Neutrophil (primary cell): ENCODE results near the gene MRGPRF.
"Not testable (repeated sequence)": the region's sequence is repeated elsewhere in the genome, so short reads cannot be mapped to it uniquely, and the experiment has no call there.

Source experiments
- H3K27ac ChIP-seq: fragments of 200-600 bp; sonication (generic); 2 replicates; pipeline ENCODE4 v1.5.1; 2016; ENCODE audit warnings: mild to moderate bottlenecking, moderate library complexity
- H3K27me3 ChIP-seq: fragments of 200-600 bp; sonication (generic); 2 replicates; pipeline ENCODE4 v1.6.0; 2016; ENCODE audit warnings: mild to moderate bottlenecking
- H3K36me3 ChIP-seq: fragments of 200-600 bp; sonication (generic); 2 replicates; pipeline ENCODE4 v1.5.1; 2017
- H3K4me1 ChIP-seq, 2 experiments: fragments of 200-600 bp in 1 of 2; sonication (generic) in 1 of 2; 1 replicate in 1 of 2; 2 replicates in 1 of 2; pipeline versions ENCODE4 v1.5.1 to v1.6.1; 2013 to 2016; ENCODE audit warnings: low read depth in 1 of 2, low read length in 1 of 2, mild to moderate bottlenecking in 1 of 2, moderate library complexity in 1 of 2; ENCODE audit not compliant: control insufficient read depth in 1 of 2, insufficient read depth in 1 of 2
- H3K4me3 ChIP-seq, 2 experiments: fragments of 200-600 bp in 1 of 2; sonication (generic) in 1 of 2; 1 replicate in 1 of 2; 2 replicates in 1 of 2; pipeline ENCODE4 v1.5.1; 2013 to 2016; ENCODE audit warnings: low read depth in 1 of 2, low read length in 1 of 2, mild to moderate bottlenecking in 1 of 2, moderate library complexity in 1 of 2
- H3K9me3 ChIP-seq: fragments of 200-600 bp; sonication (generic); 2 replicates; pipeline ENCODE4 v1.5.1; 2016
- TF ChIP-seq, protein P1 (sequence below): fragments of 200-600 bp; sonication (generic); IDR thresholded peaks from 2 replicates; pipeline ENCODE4 v1.5.1; 2016; ENCODE audit warnings: antibody characterized with exemption

The MRGPRF gene

DNA sequence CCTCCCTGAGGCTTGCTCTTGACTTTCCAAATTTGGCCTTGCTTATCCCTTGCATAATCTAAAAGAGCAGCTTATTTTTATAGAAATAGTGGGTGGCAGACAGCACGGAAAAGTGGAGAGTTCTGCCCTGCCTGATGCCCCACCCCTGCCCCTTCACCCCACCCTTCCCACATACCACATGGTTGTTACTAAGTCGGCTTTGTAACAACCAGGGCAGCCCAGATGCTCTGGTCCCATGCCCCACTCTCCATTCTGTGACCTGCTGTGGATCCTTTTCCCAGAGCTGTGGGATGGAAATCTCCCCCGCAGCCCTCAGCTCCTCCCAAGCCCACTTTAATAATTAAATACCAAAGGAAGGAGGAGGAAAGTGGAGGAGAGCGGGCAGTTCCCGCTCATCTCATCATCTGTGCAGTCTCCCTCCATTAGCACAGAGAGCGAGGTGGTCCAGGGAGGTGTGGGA is 10.9 kb downstream of the MRGPRF start:
- no peaks in the 10 kb centered on the region for H3K4me1 ChIP-seq
- peaks cover 44% of the 10 kb centered on the region for H3K27me3 ChIP-seq
- H3K27ac ChIP-seq = no peak overlapping the region

DNA sequence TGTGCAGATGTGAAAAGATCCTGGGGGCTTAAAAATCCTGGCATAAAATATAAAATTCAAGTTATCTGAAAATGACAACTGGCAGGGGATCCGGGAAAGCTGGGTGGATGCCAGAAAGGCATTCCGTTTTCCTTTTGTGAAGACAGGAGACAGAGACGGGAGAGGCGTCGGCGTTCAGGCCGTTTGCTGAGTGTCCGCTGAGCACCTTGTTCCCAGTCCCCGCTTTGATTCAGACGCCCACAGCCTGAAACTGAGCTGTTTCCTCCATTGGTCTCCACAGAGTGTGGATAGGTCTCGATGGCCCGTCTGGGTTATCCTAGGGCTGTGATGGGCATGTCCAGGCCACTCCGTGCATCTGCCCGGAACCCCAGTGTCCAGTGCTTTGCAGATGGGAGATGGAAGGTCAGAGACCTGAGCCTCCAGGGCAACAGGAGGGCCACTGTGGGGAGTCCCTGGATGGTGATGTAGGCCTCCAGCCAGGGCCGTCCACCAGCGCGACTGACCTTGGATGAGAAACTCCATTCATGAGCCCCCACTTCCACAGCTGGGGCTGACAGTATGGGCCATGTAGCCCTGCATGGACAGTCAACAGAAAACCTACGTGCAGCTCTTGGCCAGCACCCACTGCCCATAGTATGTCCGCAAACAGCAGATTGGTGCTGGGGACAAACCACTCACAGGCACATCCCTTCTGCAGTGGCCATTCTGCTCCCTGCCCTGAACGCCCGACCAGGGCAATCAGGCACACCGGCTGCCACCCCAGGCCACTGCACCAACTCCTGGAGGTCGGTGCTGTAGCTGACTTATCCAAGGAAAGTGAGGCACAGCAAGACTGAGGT is 11.6 kb downstream of the MRGPRF start:
- TF ChIP-seq, protein P1, sequence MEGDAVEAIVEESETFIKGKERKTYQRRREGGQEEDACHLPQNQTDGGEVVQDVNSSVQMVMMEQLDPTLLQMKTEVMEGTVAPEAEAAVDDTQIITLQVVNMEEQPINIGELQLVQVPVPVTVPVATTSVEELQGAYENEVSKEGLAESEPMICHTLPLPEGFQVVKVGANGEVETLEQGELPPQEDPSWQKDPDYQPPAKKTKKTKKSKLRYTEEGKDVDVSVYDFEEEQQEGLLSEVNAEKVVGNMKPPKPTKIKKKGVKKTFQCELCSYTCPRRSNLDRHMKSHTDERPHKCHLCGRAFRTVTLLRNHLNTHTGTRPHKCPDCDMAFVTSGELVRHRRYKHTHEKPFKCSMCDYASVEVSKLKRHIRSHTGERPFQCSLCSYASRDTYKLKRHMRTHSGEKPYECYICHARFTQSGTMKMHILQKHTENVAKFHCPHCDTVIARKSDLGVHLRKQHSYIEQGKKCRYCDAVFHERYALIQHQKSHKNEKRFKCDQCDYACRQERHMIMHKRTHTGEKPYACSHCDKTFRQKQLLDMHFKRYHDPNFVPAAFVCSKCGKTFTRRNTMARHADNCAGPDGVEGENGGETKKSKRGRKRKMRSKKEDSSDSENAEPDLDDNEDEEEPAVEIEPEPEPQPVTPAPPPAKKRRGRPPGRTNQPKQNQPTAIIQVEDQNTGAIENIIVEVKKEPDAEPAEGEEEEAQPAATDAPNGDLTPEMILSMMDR = no peak
- H3K27ac ChIP-seq = no peak overlapping the region

More for the DNA sequence above, 10.9 kb downstream of the MRGPRF start:
- Histone ChIP-seq H3K9me3 (no peaks in the 10 kb centered on the region), H3K36me3 (no peaks in the 10 kb centered on the region), H3K4me3 (no peak overlapping the region)
- TF ChIP-seq, protein P1 = no peak

DNA sequence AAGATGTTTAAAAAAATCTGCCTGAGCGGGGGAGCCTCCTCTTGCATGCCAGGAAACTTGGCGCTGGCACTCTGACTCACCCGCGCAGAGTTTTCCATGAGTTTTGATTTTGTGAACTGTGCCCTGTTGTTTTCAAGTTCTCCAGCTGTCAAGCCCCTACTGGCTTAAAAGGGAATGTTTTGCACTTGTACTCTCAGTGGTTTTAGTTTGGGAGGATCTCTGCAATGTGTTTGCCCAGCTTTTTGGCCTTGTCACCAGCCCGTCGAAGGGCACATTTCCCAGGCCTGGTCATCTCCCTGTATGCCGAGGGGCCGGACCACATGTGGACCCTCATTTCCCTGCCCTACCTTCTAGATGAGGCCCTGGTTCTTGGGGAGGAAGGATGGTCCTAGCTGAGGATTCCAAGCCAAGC is 12.2 kb downstream of the MRGPRF start:
- Histone ChIP-seq H3K36me3 (no peaks in the 10 kb centered on the region), H3K27ac (no peak overlapping the region), H3K27me3 (peaks cover 31% of the 10 kb centered on the region), H3K9me3 (no peaks in the 10 kb centered on the region), H3K4me1 (no peaks in the 10 kb centered on the region), H3K4me3 (no peak overlapping the region)
- TF ChIP-seq, protein P1 = no peak

More for the DNA sequence above, 11.6 kb downstream of the MRGPRF start:
- peaks cover 37% of the 10 kb centered on the region for H3K27me3 ChIP-seq
- no peaks in the 10 kb centered on the region for H3K36me3 ChIP-seq
- no peaks in the 10 kb centered on the region for H3K4me1 ChIP-seq
- H3K4me3 ChIP-seq = no peak overlapping the region
- no peaks in the 10 kb centered on the region for H3K9me3 ChIP-seq

- no peak overlapping the region for H3K4me3 ChIP-seq
- no peaks in the 10 kb centered on the region for H3K4me1 ChIP-seq
- no peak overlapping the region for H3K27ac ChIP-seq
- no peaks in the 10 kb centered on the region for H3K36me3 ChIP-seq
- H3K9me3 ChIP-seq = no peaks in the 10 kb centered on the region
- peaks cover 27% of the 10 kb centered on the region for H3K27me3 ChIP-seq
- TF ChIP-seq, protein P1 = no peak
Observed at GRCh38 chr11:69000391-69000790, 12.7 kb downstream of the MRGPRF start.

- H3K27me3 ChIP-seq = peaks cover 22% of the 10 kb centered on the region
Observed at GRCh38 chr11:68999748-69000355, 13.2 kb downstream of the MRGPRF start.

More at GRCh38 chr11:68999748-69000355, 13.2 kb downstream of the MRGPRF start:
- H3K4me3 ChIP-seq, H3K9me3 ChIP-seq, H3K4me1 ChIP-seq, H3K36me3 ChIP-seq, H3K27ac ChIP-seq: not testable (repeated sequence)
